HG03469 (cell line): Measurements from ENCODE around the gene LAMP2.

ENCODE experiments used
- ATAC-seq: cut with Tn5 transposase; IDR thresholded peaks from one replicate; pipeline ENCODE4 v1.9.1; 2021; ENCODE audit warnings: mild to moderate bottlenecking, moderate library complexity, moderate number of reproducible peaks; ENCODE audit not compliant: unreplicated experiment

The LAMP2 gene

DNA sequence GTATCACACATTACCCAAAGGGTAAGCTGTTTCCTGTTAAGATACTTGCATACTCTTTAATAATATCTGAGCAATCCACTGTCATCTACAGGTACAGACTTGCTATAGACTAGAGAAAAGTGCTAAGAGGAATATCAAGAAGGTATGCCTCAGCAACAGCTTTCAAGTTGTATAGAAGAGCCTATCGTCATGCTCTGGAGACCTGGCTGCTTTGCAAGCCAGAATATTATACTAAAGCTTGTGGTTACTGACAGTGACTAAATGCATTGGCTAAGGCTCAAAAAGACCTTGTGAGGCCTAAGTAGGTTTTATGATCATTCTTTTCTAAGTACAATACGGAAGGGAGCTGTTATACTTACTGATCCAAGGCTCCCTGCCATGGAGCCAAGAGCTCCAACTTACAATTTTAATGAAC, 11.3 kb downstream of the LAMP2 start:
- ATAC-seq: peak; percentile 95

DNA sequence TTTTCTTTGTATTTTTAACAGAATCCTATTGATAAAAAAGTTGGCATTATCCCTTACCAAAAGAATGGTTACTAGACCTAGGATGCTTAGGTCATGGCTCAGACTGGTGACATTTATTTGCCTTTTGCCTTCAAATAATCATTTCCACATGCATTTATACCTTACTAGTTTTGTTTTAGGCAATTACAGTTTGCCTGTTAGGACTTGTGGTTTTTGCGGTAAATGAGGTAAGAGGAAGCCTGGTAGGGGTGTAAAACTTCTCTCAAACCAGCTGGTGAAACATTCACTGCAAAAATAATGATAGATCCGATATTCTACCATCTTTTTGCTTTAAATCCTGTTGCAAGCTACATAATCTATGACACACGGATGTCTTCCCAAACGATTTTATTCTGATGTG, 12.1 kb downstream of the LAMP2 start:
- ATAC-seq: no peak

DNA sequence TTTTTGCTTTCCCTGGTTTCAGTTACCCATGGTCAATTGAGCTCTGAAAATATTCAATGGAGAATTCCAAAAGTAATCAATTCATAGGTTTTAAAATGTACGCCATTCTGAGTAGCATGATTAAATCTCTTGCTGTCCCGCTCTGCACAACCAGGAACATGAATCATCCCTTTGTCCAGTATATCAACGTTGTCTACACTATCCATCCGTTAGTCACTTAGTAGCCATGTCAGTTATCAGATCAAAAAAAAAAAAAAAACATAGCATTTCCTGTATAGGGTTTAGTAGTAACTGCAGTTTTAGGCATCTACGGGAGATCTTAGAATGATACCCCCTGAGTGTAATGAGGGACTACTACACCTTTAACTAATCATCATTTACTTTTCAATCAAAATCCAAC, 15.1 kb downstream of the LAMP2 start:
- no peak for ATAC-seq

DNA sequence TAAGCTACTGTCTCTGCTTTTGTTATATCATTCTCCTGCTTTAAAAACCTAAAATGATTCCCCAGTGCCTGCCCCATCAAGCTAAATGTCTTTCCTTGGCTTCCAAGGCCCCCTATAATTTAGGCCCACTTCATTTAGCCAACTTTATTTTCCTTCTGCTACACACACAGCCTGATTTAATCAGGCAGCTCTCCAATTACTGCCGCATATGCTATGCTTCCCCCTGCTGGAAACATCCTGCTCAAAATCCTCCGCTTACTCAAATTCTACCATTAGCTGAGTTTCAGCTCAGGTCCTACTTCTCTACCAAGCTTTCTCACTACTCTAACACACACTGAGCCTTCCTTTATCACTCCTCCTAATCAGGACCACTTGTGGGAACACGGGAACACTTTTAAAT, 17.0 kb downstream of the LAMP2 start:
- ATAC-seq: no peak

DNA sequence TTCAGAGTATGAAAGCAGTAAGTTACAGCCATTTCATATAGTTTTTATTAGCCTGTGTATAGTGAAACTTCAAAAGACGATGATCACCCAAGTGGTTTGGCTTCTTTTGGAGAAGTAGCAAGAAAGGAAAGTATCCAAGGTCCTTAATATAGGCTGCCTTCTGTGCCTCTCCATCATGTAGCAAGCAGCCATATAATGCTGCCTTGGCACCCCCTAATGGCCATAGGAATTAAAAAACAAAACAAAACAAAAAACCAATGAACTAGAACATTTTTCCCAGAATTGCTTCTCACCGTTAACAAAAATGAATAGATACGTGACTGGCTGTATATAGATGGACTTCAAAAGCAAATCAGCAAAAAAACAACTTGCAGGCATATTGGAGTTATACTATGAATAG, 18.9 kb downstream of the LAMP2 start:
- ATAC-seq: no peak

DNA sequence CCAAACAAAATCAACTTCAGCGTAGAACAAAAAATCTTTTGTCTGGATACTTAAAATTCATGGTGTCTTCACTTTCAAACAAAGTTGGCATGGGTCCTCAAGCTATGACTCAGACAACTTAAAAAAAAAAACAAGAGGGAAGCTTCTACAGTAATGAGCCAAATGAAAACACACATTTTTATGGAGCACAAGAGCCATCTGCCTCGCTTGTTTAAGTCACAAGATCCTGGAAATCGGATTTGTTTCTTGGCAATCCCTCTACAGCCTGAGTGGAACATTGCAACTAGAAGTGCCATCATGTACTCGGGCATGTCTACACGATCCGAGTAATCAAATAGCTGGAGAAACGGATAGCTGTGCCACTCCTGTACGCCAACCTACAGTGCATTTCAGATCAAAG, 22.6 kb downstream of the LAMP2 start:
- ATAC-seq: no peak

DNA sequence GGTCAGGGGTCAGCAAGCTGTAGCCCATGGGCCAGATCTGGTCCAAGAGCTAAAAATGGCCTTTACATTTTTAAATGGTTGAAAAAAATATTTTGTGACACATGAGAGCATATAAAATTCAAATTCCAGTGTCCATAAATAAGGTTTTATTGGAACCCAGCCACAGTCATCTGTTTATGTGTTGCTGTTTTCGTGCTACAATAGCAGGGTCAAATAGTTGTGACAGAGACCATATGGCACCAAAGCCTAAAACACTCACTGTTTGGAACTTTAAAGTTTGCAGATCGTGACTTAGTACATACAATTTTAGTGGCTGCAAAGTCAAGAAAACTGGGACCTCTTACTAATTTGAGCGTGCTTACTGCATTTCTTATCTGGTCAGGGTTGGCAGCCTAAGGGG, 29.2 kb downstream of the LAMP2 start:
- no peak for ATAC-seq

DNA sequence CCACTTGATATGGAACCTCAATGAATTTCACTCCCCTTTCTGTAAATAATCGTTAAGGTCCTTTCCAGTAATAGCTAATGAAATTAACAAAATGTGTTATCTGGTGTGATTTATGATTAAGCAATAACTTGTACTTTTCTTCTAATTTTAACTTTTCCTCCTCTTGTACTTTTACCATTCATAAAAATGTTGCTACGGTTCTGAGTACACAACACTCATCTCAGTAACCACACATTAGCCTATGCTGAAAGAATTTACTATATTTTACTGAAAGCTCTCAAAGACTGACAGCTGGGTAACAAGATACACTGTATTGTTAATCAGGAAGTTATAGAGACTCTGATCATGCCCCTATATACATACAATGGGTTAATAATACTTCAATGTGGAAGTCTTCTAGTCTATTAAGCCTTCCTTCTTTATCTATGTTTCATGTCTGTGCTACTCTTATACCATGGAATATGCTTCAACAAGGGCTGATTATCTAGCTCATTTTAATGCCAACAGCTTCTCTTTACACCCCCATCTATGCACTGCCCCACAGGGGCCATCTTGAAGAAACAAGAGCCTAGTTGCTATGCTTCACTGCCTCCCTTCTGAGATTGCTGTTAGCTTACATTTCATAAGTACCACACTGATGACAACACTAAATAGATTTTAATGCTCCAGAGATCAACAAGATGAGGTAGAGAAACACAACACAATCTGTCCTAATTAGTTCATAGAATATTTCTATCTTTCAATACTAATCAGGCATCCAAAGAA, 39.1 kb downstream of the LAMP2 start:
- ATAC-seq: no peak

DNA sequence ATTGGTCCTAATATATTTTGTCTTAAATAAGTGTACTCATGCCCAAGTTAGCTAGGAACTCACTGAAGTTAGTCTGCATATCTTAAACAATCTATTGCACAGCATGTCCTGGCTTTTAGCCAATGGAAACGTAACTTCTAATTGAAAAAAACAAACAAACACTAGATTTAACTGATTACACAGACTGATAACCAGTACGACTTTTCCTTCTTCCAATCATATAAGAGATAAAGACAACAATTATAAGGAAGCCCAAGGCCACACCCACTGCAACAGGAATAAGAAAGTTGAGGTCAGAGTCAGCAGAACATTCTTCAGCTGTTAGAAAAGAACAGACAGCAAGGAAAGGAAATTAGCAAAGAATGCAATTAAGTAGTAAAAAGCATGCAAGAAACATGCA, 40.8 kb downstream of the LAMP2 start:
- ATAC-seq: no peak

DNA sequence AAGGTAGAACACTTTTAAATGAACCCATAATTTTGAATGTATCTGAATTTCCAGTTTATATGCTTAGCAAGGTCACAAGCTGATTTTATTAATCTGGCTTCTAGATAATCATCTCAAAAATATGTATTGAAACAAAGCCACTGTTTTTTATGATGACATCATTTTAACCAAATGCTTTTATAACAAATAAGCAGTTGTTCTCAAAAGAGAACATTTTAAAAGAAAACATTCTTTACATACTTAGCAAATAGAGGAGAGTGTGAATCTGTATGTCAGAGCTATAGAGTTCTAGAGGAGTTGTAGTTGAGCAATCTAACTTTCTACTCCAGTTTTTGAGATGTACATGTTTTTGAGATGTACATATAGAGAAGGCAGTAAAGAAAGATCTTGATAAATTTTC, 42.5 kb downstream of the LAMP2 start:
- ATAC-seq: no peak

DNA sequence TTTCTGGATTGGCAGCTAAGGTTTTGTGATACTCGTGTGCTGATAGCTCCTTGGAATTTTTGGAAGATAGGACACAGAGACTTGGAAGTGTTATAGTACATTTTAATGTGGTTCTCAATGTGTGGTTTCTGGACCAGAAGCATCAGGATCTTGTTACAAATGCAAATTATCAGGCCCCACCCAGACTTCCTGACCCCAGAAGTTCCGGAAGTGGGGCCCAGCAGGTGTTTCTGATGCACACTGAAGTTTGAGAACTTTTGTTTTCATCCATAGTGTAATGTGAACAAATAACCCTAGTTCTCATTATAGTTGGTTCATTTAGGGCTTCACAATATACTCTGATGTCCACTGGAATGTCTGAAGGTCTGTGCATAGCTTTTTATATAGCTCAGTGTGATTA, 49.6 kb downstream of the LAMP2 start:
- ATAC-seq: no peak

DNA sequence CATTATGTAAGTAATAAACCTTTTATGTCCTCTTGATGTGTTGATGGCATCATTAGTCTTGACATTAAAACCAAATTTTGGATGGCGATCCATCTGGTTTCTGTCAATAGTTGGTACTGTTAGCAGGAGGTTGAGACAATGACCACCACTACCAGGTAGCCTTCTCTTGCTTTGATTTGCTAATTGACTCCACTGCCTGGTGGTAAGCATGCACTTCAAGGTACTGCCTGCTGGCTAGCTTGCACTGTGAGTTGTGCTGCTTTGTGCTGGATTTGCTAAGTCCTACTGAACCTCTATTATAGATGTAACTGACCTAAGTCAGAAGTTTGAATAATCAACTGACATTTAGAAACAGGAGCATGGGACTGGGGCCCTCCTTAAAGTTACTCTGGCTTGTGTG, 60.9 kb downstream of the LAMP2 start:
- ATAC-seq: no peak

DNA sequence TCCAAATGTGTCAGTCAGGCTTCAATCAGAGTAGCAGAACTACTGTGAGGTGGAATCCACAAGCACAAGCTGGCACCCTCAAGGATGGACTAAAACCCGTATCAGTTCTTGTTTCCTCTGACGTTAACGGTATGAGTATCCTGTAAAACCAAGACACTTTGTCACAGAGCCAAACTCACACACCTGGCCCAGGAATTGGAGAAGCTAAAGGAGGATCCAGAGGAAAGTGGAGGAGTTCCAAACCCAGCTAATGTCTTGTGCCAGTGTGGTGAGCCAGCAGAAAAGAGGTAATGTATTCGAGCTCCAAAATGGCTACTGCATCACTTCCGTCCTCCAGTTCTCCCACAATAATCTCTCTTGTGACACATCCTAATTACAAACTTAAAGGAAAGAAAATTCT, 62.5 kb downstream of the LAMP2 start:
- no peak for ATAC-seq

DNA sequence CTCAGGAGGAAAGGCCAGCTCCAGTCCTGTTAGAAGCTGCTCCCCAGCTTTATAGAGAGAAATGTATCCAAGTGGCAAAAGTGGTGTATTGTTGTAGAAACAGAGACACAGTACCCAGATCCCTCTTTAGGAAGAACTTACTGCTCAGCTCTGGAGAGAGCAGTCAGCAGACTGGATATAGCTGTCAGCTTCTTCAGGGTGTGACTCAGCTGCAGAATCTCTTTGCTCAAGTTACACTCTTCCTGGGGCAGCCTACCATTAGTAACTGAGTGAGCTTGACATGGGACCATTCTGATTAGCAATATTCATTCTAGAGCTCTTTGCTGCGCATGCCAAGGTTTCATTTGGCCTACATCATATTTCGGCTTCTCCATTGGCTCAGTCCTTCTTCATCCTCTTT, 66.7 kb downstream of the LAMP2 start:
- ATAC-seq: no peak

DNA sequence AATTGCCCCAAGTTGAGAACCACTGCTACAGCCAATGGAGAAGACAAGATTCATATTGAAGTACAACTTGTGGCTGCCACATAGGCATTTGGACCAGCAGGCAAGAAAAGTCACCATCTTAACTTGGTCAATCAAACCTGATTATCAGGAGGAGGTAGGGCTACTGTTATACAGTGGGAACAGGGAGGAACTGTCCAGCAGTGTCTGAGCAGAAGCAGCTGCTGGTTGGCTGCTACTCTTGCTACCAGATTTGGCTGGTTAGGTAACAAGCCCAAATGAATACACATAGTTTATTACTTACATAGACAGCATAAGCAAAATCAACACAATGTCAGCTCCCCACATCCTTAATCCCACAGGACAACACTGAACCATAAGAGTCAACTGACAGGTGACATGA, 67.8 kb downstream of the LAMP2 start:
- ATAC-seq: no peak

DNA sequence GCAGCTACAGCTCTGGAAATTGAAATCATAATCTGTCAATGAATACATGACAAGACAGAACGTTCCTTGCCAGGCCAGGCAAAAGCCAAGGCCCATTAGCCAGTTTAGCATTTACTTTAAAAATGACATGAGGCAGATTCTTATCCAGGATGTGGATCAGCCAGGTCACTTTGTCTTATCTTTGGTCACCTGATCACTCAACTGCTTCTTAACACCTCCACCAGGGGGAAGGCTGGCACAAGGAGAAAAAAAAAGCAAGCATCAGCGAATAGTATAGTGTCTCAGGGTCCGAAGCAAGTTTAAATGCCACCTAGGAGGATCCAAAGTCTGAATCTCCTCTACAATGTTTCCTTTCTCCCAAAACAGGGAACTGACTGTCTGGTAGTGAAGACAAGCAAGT, 88.4 kb downstream of the LAMP2 start:
- no peak for ATAC-seq

DNA sequence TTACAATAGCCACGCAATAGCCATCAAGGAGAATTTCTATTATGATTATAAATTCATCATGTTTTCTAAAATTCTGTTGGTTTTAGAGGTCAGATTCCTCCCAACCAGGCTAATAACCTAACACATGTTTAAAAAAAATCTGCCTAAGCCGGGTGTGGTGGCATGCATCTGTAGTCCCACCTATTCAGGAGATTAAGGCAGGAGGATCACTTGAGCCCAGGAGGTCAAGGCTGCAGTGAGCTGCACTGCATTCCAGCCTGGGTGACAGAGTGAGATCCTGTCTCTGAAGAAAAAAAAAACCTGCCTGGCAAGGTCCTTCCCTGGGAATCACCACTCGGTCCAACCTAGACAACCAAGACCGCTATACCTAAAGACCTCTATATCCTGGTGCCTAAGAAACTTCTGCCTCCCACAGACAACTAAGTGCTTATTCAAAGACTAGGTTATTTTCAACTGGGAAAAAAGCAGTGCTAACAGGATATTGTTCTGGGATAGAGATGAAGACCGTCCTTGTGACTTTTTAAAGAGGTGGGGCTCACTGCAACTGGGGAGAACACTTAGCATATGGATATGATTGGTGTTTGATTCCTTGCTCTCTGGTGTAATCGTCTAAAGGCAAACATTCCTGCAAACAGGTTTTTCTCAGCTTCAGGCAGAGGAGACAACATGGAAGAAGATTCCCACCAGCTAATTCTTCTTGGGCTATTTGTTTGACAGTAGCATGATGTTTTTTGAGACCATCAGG, 89.0 kb downstream of the LAMP2 start:
- ATAC-seq: no peak

DNA sequence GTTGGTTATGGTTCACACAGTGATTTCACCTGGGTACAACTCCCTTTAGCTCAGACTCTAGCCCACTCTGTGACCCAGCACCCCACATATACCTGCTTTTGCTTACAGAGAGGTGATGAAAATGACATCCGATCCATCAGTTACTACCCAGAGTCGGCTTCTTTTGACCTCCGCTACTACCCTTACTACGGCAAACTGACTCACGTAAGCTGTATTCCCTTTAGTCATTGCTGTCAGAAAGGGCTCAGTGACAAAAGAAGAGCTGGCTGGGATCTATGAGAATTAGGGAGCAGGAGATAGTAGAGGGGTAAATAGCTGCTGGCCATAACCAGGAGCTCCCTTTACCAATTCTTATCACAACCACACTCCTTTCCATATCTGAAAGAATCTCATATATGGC, 90.5 kb downstream of the LAMP2 start:
- no peak for ATAC-seq
